B cell (primary cell): ENCODE measurements around the gene NPBWR2. TPM values are rescaled to one million over a fixed set of nuclear protein-coding genes. Genes with fewer than 3 reads are reported as not detected.

Experiments
- ATAC-seq: fragments of 200-7000 bp; cut with Tn5 transposase; one replicate; pipeline ENCODE4 v1.10.0; 2021; ENCODE audit warnings: low read depth, mild to moderate bottlenecking, moderate number of reproducible peaks, moderate library complexity
- CTCF ChIA-PET: fragments of 350-600 bp; sonication (Branson Sonifier 250); formaldehyde crosslinking; loops from one replicate; lab custom pipeline; 2021; ENCODE audit warnings: antibody characterized with exemption, inconsistent platforms; lab: Charles Lee
- POLR2A ChIA-PET: fragments of 350-600 bp; sonication (Branson Sonifier 250); formaldehyde crosslinking; loops from one replicate; lab custom pipeline; 2021; ENCODE audit warnings: antibody characterized with exemption; lab: Charles Lee
- DNase-seq: peaks from one replicate; pipeline ENCODE4 v3.0.0; 2013
- H2AFZ ChIP-seq: 2 replicates; pipeline ENCODE4 v1.6.1; 2012; ENCODE audit warnings: mild to moderate bottlenecking, low read depth, low read length; ENCODE audit not compliant: insufficient read depth, poor library complexity, severe bottlenecking
- H3K27ac ChIP-seq, 2 donors: 1 replicate in 1 of 2; 2 replicates in 1 of 2; pipeline ENCODE4 v1.5.1; 2012 to 2013; ENCODE audit warnings: low read length in 2 of 2, mild to moderate bottlenecking in 2 of 2, moderate library complexity in 1 of 2
- H3K27me3 ChIP-seq, 4 experiments: fragments of 200-600 bp in 1 of 4; sonication (generic) in 1 of 4; replicated peaks in 1 of 4; 1 replicate in 2 of 4; 2 replicates in 2 of 4; pipeline versions ENCODE4 v1.6.1 to v1.7.0; 2013 to 2016; ENCODE audit warnings: low read length in 3 of 4, mild to moderate bottlenecking in 2 of 4, mixed read lengths in 1 of 4, moderate library complexity in 1 of 4; ENCODE audit not compliant: insufficient read depth in 4 of 4, control insufficient read depth in 3 of 4; ENCODE audit errors: control extremely low read depth in 1 of 4
- H3K36me3 ChIP-seq, 2 experiments: replicated peaks in 1 of 2; 1 replicate in 1 of 2; 2 replicates in 1 of 2; pipeline versions ENCODE4 v1.6.1 to v1.7.1; 2013; ENCODE audit warnings: low read length in 1 of 2; ENCODE audit not compliant: insufficient read depth in 2 of 2, control insufficient read depth in 1 of 2; ENCODE audit errors: control extremely low read depth in 1 of 2, extremely low read depth in 1 of 2
- H3K4me1 ChIP-seq, 2 donors: fragments of 200-600 bp in 1 of 2; sonication (generic) in 1 of 2; 1 replicate in 1 of 2; 2 replicates in 1 of 2; pipeline versions ENCODE4 v1.5.1 to v1.6.1; 2013 to 2017; ENCODE audit warnings: low read length in 2 of 2; ENCODE audit not compliant: control insufficient read depth in 2 of 2, insufficient read depth in 2 of 2
- H3K4me2 ChIP-seq: replicated peaks from 2 replicates; pipeline ENCODE3; 2012; ENCODE audit warnings: mild to moderate bottlenecking, low read depth, low read length; ENCODE audit not compliant: poor library complexity, severe bottlenecking
- H3K4me3 ChIP-seq, 5 experiments: fragments of 200-600 bp in 1 of 5; sonication (generic) in 1 of 5; 1 replicate in 3 of 5; 2 replicates in 2 of 5; pipeline versions ENCODE4 v1.5.1 to v1.7.0; 2011 to 2016; ENCODE audit warnings: low read length in 4 of 5, mild to moderate bottlenecking in 4 of 5, low read depth in 2 of 5, control low read depth in 1 of 5, moderate library complexity in 1 of 5; ENCODE audit not compliant: insufficient read depth in 1 of 5; ENCODE audit errors: control extremely low read depth in 1 of 5, extremely low read depth in 1 of 5
- H3K79me2 ChIP-seq: fragments of 200-600 bp; sonication (generic); one replicate; pipeline ENCODE4 v1.6.0; 2016; ENCODE audit warnings: low read length; ENCODE audit not compliant: control insufficient read depth, insufficient read depth
- H3K9ac ChIP-seq: fragments of 200-600 bp; sonication (generic); 2 replicates; pipeline ENCODE4 v1.6.1; 2017; ENCODE audit warnings: mild to moderate bottlenecking, low read length, moderate library complexity
- H3K9me3 ChIP-seq, 3 donors: one replicate each; pipeline versions ENCODE4 v1.6.1 to v1.7.1; 2013; ENCODE audit warnings: low read length in 2 of 3; ENCODE audit not compliant: control insufficient read depth in 2 of 3, insufficient read depth in 1 of 3; ENCODE audit errors: control extremely low read depth in 1 of 3
- H4K20me1 ChIP-seq: 2 replicates; pipeline ENCODE4 v1.6.0; 2012; ENCODE audit warnings: mild to moderate bottlenecking, low read length; ENCODE audit not compliant: insufficient read depth, control insufficient read depth, poor library complexity, severe bottlenecking
- H3K27ac Mint-ChIP-seq: one replicate; pipeline ENCODE4 v1.8.0; 2021; ENCODE audit warnings: mixed read lengths
- H3K27me3 Mint-ChIP-seq: one replicate; pipeline ENCODE4 v1.8.0; 2021; ENCODE audit warnings: mixed read lengths
- H3K4me1 Mint-ChIP-seq: one replicate; pipeline ENCODE4 v1.8.0; 2021; ENCODE audit warnings: mixed read lengths
- H3K4me3 Mint-ChIP-seq: one replicate; pipeline ENCODE4 v1.8.0; 2021; ENCODE audit warnings: mixed read lengths
- H3K9me3 Mint-ChIP-seq: one replicate; pipeline ENCODE4 v1.8.0; 2022; ENCODE audit warnings: mixed read lengths; ENCODE audit not compliant: insufficient read depth
- EZH2 ChIP-seq: IDR thresholded peaks from 2 replicates; pipeline ENCODE4 v1.6.1; 2012; ENCODE audit warnings: borderline replicate concordance, low read depth, mild to moderate bottlenecking, moderate library complexity, low read length; ENCODE audit not compliant: insufficient read depth, poor library complexity, severe bottlenecking
- WGBS: methylation state at CpG from one replicate; pipeline ENCODE4 v1.1.5; 2013; ENCODE audit warnings: missing lambda C conversion rate; ENCODE audit not compliant: insufficient coverage; 5-methylcytosine and 5-hydroxymethylcytosine counted together
- intact Hi-C: fragments of 100-400 bp; cut with micrococcal nuclease; formaldehyde crosslinking; loops from one replicate; pipeline ENCODE4 v1.10.0; 2022
- polyA plus RNA-seq: library from polyadenylated mRNA; depleted of rRNA; stranded (reverse); fragments of >200 nt; gene quantifications from 2 replicates; pipeline ENCODE4 v1.2.3, GENCODE V29; 2012
- total RNA-seq, 2 donors: library from RNA; stranded (reverse); fragments of 120-200 nt in 1 of 2; gene quantifications; 1 replicate in 1 of 2; 2 replicates in 1 of 2; pipeline versions ENCODE4 v1.2.3 to v1.2.4, GENCODE V29; 2013 to 2022
- TF ChIP-seq, protein P1 (sequence below): fragments of 200-600 bp; IDR thresholded peaks from one replicate; pipeline ENCODE4 v1.8.0; 2022; ENCODE audit warnings: antibody characterized with exemption, mild to moderate bottlenecking

NPBWR2 gene
- total and polyA plus RNA-seq, 2 donors (not counting 1 experiment from before 2014, with no cell fraction given): 0.21 TPM; not detected in 1

DNA sequence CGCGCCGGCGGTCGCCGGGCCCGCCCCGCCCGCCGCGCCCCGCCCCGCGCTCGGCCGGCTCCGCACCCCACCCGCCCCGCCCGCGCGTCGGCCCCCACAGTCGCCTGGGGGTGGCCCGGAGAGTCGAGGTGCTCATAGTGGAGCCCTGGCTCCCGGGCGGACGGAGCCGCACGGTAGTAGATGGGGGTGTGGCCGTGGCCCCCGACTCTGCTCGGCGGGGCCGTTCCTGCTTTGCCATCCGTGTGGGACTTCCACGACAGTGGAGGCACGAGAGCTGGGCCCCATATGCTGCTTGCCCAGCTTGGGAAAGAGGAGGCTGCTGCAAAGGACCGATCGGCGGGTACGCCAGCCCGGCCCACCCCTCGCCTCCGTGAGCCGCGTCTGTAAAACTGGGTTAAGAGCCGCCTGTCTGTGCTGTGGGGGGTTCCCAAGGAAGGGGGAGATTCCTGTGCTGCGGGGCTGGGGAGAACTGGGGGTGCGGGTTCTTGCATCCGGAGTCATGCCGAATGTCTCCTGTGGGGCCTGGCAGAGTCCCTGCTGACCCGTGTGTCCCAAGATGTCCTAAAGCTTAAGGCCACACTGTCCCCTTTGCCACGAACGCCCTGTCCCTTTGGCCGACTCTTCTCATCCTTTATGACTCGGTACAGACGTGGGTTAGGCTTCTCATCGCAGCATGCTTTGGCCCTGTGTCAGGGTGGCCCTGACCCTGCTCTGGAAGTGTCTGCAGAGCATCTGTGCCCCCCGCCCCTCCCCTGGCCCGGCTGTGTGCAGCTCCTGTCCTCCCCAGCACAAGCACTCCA, 27.2 kb downstream of the NPBWR2 start, which contains the start of gene OPRL1:
TSS of gene OPRL1 (plus strand) at position 70 of the 800 bp plus-strand sequence. CDS start 12,639 bp downstream, outside the sequence.
- H3K4me2 ChIP-seq: peak within 1 kb of the TSS; percentile 96
- WGBS: 4% methylated on average over 62 of the region's 62 CpGs
- Mint-ChIP-seq H3K4me3 (peak within 1 kb of the TSS; percentile 87), H3K27ac (peak within 1 kb of the TSS; percentile 93), H3K9me3 (no peaks in the 10 kb centered on the region), H3K27me3 (peaks cover under 1% of the 10 kb centered on the region), H3K4me1 (peaks cover 56% of the 10 kb centered on the region)
- peak within 1 kb of the TSS; percentile 77 to 94 for H3K27ac ChIP-seq
- peaks cover 49% of the 10 kb centered on the region for H4K20me1 ChIP-seq
- H3K27me3 ChIP-seq: peaks cover 0 to 11% (median 3%) of the 10 kb centered on the region in 4 experiments
- H3K4me3 ChIP-seq: peak within 1 kb of the TSS; percentile 80 to 98 (median 96)
- H3K79me2 ChIP-seq: peaks cover 19% of the 10 kb centered on the region
- ChIA-PET POLR2A (interaction anchor here (0.9 to 5.5 kb wide), 10 partner anchors 11 to 100 kb away, joined by 3 to 55 read pairs (median 6); partner anchors contain the start of genes SAMD10 and TCEA2), CTCF (interaction anchor here (1.0 to 11.8 kb wide), 10 partner anchors 11 to 100 kb away, joined by 3 to 220 read pairs (median 4); partner anchors contain the start of gene SAMD10)
- H3K9ac ChIP-seq: peak within 1 kb of the TSS; percentile 85
- TF ChIP-seq, protein P1, sequence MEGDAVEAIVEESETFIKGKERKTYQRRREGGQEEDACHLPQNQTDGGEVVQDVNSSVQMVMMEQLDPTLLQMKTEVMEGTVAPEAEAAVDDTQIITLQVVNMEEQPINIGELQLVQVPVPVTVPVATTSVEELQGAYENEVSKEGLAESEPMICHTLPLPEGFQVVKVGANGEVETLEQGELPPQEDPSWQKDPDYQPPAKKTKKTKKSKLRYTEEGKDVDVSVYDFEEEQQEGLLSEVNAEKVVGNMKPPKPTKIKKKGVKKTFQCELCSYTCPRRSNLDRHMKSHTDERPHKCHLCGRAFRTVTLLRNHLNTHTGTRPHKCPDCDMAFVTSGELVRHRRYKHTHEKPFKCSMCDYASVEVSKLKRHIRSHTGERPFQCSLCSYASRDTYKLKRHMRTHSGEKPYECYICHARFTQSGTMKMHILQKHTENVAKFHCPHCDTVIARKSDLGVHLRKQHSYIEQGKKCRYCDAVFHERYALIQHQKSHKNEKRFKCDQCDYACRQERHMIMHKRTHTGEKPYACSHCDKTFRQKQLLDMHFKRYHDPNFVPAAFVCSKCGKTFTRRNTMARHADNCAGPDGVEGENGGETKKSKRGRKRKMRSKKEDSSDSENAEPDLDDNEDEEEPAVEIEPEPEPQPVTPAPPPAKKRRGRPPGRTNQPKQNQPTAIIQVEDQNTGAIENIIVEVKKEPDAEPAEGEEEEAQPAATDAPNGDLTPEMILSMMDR: no peak
- TF ChIP-seq EZH2: no peak
- peaks cover 0 to 12% of the 10 kb centered on the region in 2 experiments for H3K36me3 ChIP-seq
- DNase-seq: peak; percentile 84
- ATAC-seq: no peak
- H2AFZ ChIP-seq: peak within 1 kb of the TSS; percentile 65
- H3K9me3 ChIP-seq: no peaks in the 10 kb centered on the region
- intact Hi-C loops: loop anchor here (5.0 kb wide), 1 partner anchor 98 kb away; the partner anchor contains the start of gene PRPF6
- H3K4me1 ChIP-seq: peaks cover 50 to 73% of the 10 kb centered on the region in 2 donors
